ENCODE data around the gene SEL1L. TPM values are rescaled to one million over a fixed set of nuclear protein-coding genes. Genes with fewer than 3 reads are reported as not detected.

The SEL1L gene
- 10 to 100 TPM; 39.0 to 57.4 TPM for total RNA-seq

DNA sequence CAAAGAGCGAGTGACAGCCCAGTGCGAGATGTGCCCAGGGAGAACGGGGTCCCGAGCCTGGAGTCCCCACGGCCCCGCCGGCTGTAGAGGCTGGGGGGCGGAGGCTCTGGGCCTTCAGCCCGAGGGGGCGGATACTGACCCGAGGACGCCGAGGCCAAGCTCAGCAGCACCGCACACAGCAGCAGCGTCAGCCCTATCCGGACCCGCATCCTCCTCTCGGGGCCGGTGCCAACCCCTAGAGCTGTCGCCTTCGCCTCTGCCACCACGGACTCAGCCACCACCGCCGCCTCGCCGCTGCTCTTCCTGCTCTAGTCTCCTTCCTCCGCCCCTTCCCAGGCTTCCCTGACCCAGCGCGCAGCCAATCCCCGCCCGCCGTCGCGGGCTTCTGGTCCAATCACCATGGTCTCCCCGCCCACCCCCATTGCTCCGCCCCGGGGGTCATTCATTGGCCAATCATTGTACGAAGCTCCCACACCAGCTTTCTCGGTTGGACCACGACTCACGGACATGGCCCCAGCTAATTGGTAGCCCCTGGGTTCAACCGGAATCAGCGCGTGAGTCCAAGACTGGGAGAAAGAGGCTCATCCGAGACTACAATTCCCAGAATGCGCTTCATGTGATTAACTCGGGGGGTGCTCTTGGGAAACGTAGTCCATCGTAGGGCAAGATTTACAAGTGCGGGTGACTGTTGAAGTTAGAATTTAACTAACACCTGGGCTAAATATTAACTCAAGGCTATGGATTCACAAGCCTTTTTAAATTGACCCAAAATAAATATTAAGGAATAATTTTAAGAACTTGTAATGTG, at the start of gene SEL1L:
Gene SEL1L (minus strand): TSS at position 318 of the 808 bp plus-strand sequence. CDS start 109 bp downstream, at position 209.
- H3K36me3 Mint-ChIP-seq (ENCODE audit: low read depth), result peaks cover 2% of the 10 kb centered on the region
- H3K4me1 Mint-ChIP-seq, result peaks cover 54% of the 10 kb centered on the region
- peak within 1 kb of the TSS; percentile 82 for H3K27ac Mint-ChIP-seq
- POLR2A ChIA-PET, result interaction anchor here (0.8 to 1.0 kb wide), 4 partner anchors 11 to 315 kb away, joined by 3 to 9 read pairs (median 4); partner anchors contain the start of gene GTF2A1
- ATAC-seq (peak; percentile 97), DNase-seq (peak; percentile 99)
- intact Hi-C loops (cut with DNase I, micrococcal nuclease), result loop anchor here (1.0 to 10.0 kb wide), 4 partner anchors 59 to 593 kb away; partner anchors contain the start of gene CEP128 (in 2 of the 2)
- H3K27me3 Mint-ChIP-seq, result no peaks in the 10 kb centered on the region
- CTCF ChIA-PET, result interaction anchor here (0.7 kb wide), 1 partner anchor 322 kb away, joined by 3 read pairs; no protein-coding TSS in a partner anchor
- peaks cover 4% of the 10 kb centered on the region for H3K9me3 Mint-ChIP-seq (ENCODE audit: low read depth)
- H3K4me3 Mint-ChIP-seq, result peak within 1 kb of the TSS; percentile 94

DNA sequence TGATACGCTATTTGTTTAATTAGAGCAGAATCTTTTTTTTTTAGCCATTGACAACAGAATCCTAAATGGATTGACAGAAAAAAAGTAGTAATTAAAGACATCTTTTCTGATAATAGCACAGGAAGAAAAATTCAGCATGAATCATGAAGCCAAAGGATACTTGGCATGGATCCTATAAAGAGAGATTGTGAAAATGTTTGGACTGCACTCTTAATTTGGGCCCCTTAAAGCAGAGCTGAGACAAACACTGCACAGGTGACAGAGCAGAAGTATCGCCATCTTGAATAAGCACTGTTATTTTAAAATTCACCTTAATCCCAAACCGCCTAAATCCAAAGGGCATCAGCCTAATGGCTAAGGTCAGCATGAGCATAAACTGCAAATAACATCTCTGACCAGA, 48.8 kb upstream of the SEL1L start:
- no peak for ATAC-seq
- H3K4me3 Mint-ChIP-seq, result no peak overlapping the region
- no peaks in the 10 kb centered on the region for H3K4me1 Mint-ChIP-seq
- no peak for DNase-seq
- CTCF ChIA-PET, result no interaction called here
- no peak overlapping the region for H3K27ac Mint-ChIP-seq
- peaks cover 8% of the 10 kb centered on the region for H3K9me3 Mint-ChIP-seq (ENCODE audit: low read depth)
- no peaks in the 10 kb centered on the region for H3K36me3 Mint-ChIP-seq (ENCODE audit: low read depth)
- peaks cover 14% of the 10 kb centered on the region for H3K27me3 Mint-ChIP-seq
- POLR2A ChIA-PET, result no interaction called here
- intact Hi-C loops (cut with DNase I, micrococcal nuclease), result no loop called here

DNA sequence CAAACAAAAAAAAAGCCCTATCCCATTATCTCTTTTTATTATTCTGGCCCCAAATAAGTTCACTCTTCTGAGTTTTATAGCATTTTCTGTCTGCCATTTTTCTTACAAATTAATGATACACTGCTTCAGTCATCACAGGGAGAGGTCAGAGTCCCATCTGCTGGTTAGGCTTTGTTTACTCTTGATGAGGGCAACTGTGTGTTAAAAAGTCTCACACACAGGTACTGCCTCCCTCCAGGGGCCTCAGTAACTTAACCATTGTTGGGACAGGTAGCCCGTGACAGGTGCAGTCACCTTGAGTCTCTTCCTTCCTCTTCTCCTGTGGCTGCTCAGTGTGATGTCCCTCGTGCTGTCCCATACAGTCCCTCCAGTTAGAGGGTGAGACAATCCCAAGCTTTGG, 45.5 kb upstream of the SEL1L start:
- H3K27me3 Mint-ChIP-seq, result peaks cover 16% of the 10 kb centered on the region
- ATAC-seq (no peak), DNase-seq (no peak)
- intact Hi-C loops (cut with DNase I, micrococcal nuclease), result no loop called here
- no peak overlapping the region for H3K4me3 Mint-ChIP-seq
- H3K9me3 Mint-ChIP-seq (ENCODE audit: low read depth), result peaks cover 7% of the 10 kb centered on the region
- H3K36me3 Mint-ChIP-seq (ENCODE audit: low read depth), result no peaks in the 10 kb centered on the region
- no peaks in the 10 kb centered on the region for H3K4me1 Mint-ChIP-seq
- CTCF ChIA-PET, result interaction anchor here (0.8 kb wide), 1 partner anchor 30 kb away, joined by 5 read pairs; no protein-coding TSS in a partner anchor
- no peak overlapping the region for H3K27ac Mint-ChIP-seq
- POLR2A ChIA-PET, result no interaction called here

DNA sequence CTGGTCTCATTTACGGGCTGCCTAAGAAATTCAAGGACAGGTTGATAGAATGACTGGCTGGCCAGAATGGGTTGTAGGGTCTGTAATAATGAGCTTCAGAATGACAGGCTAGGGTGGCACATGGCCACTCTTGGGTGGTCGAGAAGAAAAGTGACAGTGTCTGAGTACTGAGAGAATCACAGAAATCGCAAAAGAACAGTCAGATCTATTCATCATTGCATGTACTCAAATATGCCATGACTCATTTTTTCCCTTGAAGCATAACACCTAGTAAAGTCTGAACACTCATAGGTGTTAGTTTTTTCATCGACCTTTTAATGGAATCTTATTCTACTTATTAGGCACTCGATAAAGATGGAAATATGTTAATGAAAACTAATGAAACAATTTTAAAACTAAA, 37.8 kb upstream of the SEL1L start:
- CTCF ChIA-PET, result no interaction called here
- peak; percentile 84 for ATAC-seq

DNA sequence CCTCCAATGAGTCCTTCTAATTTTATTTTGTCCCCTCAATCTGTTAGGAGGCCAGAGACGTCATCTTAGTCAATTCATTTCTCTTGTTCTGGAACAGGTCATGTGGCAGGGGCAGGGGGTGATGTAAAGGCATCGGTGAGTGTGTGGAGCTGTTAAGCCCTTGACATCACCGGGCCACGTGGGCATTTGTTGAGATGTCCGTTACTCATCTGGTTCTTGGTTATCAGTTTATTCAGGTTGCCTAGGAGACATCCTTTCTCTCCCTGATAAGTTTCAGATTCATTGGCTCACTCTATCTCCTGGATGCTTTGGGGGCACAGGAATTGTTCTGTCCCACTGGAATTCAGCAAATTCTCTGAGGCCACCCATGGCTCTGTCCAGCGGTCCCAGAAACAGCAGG, 33.6 kb upstream of the SEL1L start:
- Mint-ChIP-seq H3K27me3 (peaks cover 10% of the 10 kb centered on the region), H3K27ac (no peak overlapping the region), H3K4me3 (no peak overlapping the region), H3K4me1 (peaks cover 4% of the 10 kb centered on the region), H3K9me3 (ENCODE audit: low read depth) (no peaks in the 10 kb centered on the region), H3K36me3 (ENCODE audit: low read depth) (no peaks in the 10 kb centered on the region)
- ATAC-seq (no peak), DNase-seq (no peak)
- POLR2A ChIA-PET, result no interaction called here
- intact Hi-C loops (cut with DNase I, micrococcal nuclease), result loop anchor here in 1 of 2 experiments (5.0 kb wide), 1 partner anchor 425 kb away; no protein-coding TSS in a partner anchor
- CTCF ChIA-PET, result interaction anchor here (0.8 kb wide), 1 partner anchor 21 kb away, joined by 3 read pairs; no protein-coding TSS in a partner anchor

More for the DNA sequence above, 37.8 kb upstream of the SEL1L start:
- DNase-seq, result peak; percentile 8
- no peak overlapping the region for H3K4me3 Mint-ChIP-seq
- intact Hi-C loops (cut with DNase I, micrococcal nuclease), result no loop called here
- no peak overlapping the region for H3K27ac Mint-ChIP-seq
- peaks cover 13% of the 10 kb centered on the region for H3K27me3 Mint-ChIP-seq
- no peaks in the 10 kb centered on the region for H3K9me3 Mint-ChIP-seq (ENCODE audit: low read depth)
- no peaks in the 10 kb centered on the region for H3K36me3 Mint-ChIP-seq (ENCODE audit: low read depth)
- peaks cover 4% of the 10 kb centered on the region for H3K4me1 Mint-ChIP-seq
- POLR2A ChIA-PET, result no interaction called here

DNA sequence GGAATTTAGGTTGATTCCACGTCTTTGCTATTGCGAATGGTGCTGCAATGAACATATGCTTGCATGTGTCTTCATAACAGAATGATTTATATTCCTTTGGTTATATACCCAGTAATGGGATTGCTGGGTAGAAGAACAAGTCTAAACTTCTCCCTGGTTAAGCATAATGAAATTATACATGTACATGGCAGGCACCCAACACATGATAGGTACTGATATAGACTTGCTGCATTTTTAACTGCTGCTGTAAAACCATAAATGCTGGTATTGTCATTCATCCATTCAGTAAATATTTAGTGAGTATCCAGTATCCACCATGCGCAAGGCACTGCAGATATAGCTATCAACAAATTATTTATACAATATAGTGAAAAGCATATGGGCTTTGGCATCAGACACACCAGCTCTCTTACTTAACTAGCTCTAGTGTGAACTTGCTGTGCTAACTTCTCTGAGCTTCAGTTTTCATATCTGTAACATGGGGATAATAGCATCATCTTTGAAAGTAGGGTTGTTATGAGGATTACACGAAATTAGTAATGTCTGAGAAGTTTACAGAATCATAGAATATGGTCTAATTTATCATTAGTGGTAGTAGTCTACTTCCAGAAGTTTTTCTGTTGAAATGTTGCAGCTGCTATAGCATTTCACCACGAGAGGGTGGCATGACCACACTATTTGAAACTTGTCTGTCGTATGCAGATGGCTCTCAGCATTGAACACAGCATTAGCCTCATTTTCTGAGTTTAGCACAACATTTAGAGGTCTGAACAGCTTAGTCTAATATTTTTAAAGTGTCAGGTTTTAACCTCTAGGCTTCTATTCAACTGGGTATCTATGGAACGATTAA, 32.0 kb upstream of the SEL1L start:
- DNase-seq (peak; percentile 39), ATAC-seq (no peak)
- Mint-ChIP-seq H3K27ac (no peak overlapping the region), H3K4me3 (no peak overlapping the region), H3K9me3 (ENCODE audit: low read depth) (no peaks in the 10 kb centered on the region), H3K36me3 (ENCODE audit: low read depth) (no peaks in the 10 kb centered on the region), H3K4me1 (no peaks in the 10 kb centered on the region), H3K27me3 (peaks cover 10% of the 10 kb centered on the region)
- ChIA-PET POLR2A (interaction anchor here (0.8 kb wide), 1 partner anchor 32 kb away, joined by 3 read pairs; the partner anchor contains the start of gene SEL1L), CTCF (interaction anchor here (0.6 to 2.4 kb wide), 5 partner anchors 10 to 922 kb away, joined by 3 to 7 read pairs (median 3); no protein-coding TSS in a partner anchor)
- intact Hi-C loops (cut with DNase I, micrococcal nuclease), result loop anchor here in 1 of 2 experiments (5.0 kb wide), 1 partner anchor 427 kb away; no protein-coding TSS in a partner anchor

DNA sequence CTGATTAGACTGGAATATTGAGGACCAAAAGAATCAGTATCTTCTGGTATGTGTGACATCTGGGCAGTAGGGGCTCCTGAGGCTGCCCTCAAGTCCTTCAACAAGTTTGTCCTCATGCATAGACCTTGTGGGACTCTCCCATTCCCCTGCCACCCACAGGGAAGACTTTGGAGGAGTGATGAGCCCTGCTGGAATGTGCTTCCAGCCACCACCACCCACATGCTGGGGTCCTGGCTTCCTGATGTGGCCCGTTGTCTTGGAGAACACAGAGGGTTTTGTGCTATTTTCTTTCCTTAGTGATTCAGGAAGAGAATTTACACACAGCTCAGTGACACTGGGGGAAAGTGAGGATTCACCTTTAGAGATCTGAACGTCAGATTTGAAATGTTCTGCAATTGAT, 29.2 kb upstream of the SEL1L start:
- intact Hi-C loops (cut with DNase I, micrococcal nuclease), result no loop called here
- ChIA-PET POLR2A (no interaction called here), CTCF (interaction anchor here (1.7 kb wide), 1 partner anchor 11 kb away, joined by 4 read pairs; no protein-coding TSS in a partner anchor)
- no peak for ATAC-seq
- Mint-ChIP-seq H3K4me3 (no peak overlapping the region), H3K36me3 (ENCODE audit: low read depth) (no peaks in the 10 kb centered on the region), H3K4me1 (no peaks in the 10 kb centered on the region), H3K27me3 (peaks cover 5% of the 10 kb centered on the region), H3K9me3 (ENCODE audit: low read depth) (no peaks in the 10 kb centered on the region), H3K27ac (no peak overlapping the region)
- no peak for DNase-seq

DNA sequence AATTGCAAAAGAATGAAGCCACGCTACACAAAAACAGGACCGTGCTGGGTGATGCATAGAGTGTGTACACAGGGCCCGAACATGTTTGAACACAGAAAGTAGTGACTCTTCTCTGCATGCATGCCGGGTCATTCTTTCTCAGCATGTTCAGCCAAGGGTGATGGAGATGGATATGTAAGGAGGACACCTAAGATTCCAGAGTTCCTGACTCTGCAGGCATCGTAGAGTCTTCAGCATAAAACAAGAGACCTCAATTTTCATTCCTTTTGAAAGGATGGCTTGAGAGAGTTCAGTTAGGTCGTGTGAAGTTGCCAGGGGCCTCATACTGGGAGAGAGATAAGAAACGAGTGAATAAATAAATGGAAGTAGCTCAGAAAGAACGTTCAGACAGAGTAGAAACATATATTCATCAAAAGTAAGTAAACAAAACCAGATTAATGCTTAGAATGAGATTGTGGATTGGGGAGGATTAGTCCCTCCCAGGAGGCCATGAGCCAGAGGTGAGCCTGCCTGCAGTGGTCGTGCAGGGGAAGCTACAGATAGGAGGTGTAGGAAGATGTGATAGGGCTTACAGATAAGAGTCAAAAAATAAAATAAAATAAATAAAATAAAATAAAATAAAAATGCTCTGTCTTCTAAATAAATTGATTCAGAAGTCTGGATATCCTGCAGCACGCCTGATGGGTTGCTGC, 27.6 kb upstream of the SEL1L start:
- ATAC-seq (no peak), DNase-seq (no peak)
- no peaks in the 10 kb centered on the region for H3K9me3 Mint-ChIP-seq (ENCODE audit: low read depth)
- H3K27me3 Mint-ChIP-seq, result peaks cover 3% of the 10 kb centered on the region
- no peaks in the 10 kb centered on the region for H3K4me1 Mint-ChIP-seq
- H3K4me3 Mint-ChIP-seq, result no peak overlapping the region
- POLR2A ChIA-PET, result no interaction called here
- H3K27ac Mint-ChIP-seq, result no peak overlapping the region
- CTCF ChIA-PET, result no interaction called here
- no peaks in the 10 kb centered on the region for H3K36me3 Mint-ChIP-seq (ENCODE audit: low read depth)
- intact Hi-C loops (cut with DNase I, micrococcal nuclease), result no loop called here

DNA sequence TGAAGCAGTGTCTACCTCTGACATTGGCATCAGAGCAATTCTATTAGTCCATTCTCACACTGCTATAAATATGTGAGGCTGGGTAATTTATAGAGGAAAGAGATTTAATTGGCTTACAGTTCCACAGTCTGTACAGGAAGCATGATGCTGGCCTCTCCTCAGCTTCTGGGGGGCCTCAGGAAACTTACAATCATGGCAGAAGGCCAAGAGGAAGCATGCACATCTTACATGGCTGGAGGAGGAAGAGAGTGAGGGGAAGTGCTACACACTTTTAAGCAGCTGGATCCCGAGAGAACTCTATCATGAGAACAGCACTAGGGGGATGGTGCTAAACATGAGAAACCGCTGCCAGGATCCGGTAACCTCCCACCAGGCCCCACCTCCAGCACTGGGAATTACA, 25.7 kb upstream of the SEL1L start:
- ChIA-PET CTCF (no interaction called here), POLR2A (no interaction called here)
- intact Hi-C loops (cut with DNase I, micrococcal nuclease), result no loop called here
- no peaks in the 10 kb centered on the region for H3K4me1 Mint-ChIP-seq
- H3K36me3 Mint-ChIP-seq (ENCODE audit: low read depth), result no peaks in the 10 kb centered on the region
- DNase-seq, result no peak
- ATAC-seq, result no peak
- H3K4me3 Mint-ChIP-seq, result no peak overlapping the region
- peaks cover 3% of the 10 kb centered on the region for H3K27me3 Mint-ChIP-seq
- no peaks in the 10 kb centered on the region for H3K9me3 Mint-ChIP-seq (ENCODE audit: low read depth)
- no peak overlapping the region for H3K27ac Mint-ChIP-seq

DNA sequence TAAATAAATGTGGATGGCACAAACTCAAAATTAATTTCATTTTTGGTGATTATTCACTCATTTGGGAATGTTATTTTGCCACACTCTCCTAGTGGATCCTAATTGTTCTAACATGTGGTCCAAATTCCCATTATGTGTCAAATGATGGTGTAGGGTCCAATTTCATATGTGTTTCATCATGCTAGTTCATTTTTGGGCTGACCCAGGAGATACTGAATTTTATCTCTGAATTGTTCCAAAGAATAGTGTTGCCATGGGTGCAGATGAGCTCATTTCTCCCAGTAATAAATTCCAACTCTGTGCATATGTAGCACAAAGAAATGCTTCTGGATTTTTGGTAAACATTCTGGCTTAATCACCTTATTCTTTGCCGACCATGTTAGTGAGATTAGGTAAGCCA, 23.5 kb upstream of the SEL1L start:
- CTCF ChIA-PET, result interaction anchor here (1.0 kb wide), 1 partner anchor 25 kb away, joined by 3 read pairs; no protein-coding TSS in a partner anchor
- no peak for ATAC-seq
- Mint-ChIP-seq H3K9me3 (ENCODE audit: low read depth) (no peaks in the 10 kb centered on the region), H3K4me3 (no peak overlapping the region), H3K4me1 (no peaks in the 10 kb centered on the region), H3K27ac (no peak overlapping the region), H3K27me3 (peaks cover 5% of the 10 kb centered on the region), H3K36me3 (ENCODE audit: low read depth) (no peaks in the 10 kb centered on the region)
- POLR2A ChIA-PET, result no interaction called here
- intact Hi-C loops (cut with DNase I, micrococcal nuclease), result no loop called here
- no peak for DNase-seq

DNA sequence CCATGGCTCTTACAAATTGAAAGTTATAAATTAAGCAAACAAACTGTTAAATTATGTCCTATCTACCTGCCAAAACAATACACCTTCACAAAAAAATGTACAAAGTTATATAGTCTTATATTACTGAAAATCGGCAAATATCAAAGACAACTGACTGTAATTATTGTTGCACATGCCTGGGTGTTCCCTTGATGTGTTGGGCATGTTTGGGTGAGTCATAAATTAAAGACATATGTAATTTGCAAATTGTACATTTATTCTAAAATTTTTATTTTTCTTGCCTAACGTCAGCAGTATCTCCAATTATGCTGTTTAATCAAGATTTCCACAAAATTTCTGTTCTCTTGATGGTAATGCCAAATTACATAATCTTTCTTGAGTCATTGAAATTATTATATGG, 22.0 kb upstream of the SEL1L start:
- DNase-seq, result no peak
- H3K27me3 Mint-ChIP-seq, result peaks cover 7% of the 10 kb centered on the region
- CTCF ChIA-PET, result no interaction called here
- H3K4me3 Mint-ChIP-seq, result no peak overlapping the region
- peaks cover 4% of the 10 kb centered on the region for H3K4me1 Mint-ChIP-seq
- POLR2A ChIA-PET, result no interaction called here
- no peak overlapping the region for H3K27ac Mint-ChIP-seq
- no peak for ATAC-seq
- no peaks in the 10 kb centered on the region for H3K36me3 Mint-ChIP-seq (ENCODE audit: low read depth)
- no peaks in the 10 kb centered on the region for H3K9me3 Mint-ChIP-seq (ENCODE audit: low read depth)
- intact Hi-C loops (cut with DNase I, micrococcal nuclease), result no loop called here

Data from activated CD4-positive, alpha-beta T cell treated with anti-CD3 and anti-CD28 coated beads for 36 hours (primary cell).